ENCODE data around the gene SPOP. TPM values are rescaled to one million over a fixed set of nuclear protein-coding genes. Genes with fewer than 3 reads are reported as not detected.

Gene SPOP
- total RNA-seq, 2 experiments from 2014 or later = 64.1 to 68.1 TPM

DNA sequence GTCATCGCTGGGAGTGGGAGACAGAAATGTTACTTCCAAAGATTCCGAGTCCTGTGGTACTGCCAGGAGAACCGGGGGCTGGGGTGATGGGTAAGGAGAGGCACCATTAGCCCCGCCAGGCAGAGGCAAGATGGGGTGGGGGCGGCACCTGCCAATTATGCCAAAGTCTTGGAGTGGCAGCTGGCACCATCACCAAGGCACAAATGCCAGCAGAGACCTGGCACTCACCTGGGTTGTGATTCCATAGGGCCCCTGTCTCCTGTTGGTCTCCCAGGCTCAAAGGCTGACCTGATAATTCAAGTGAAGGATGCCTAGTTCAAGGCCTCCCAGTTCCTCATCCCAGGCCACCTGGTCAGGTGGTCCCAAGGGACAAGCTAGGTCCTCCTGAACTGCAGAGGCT, 94.7 kb downstream of the SPOP start:
- Mint-ChIP-seq H3K9me3 (no peaks in the 10 kb centered on the region), H3K27me3 (peaks cover 5% of the 10 kb centered on the region), H3K4me3 (no peak overlapping the region), H3K27ac (no peak overlapping the region), H3K4me1 (no peaks in the 10 kb centered on the region), H3K36me3 (ENCODE audit: low read depth) (no peaks in the 10 kb centered on the region)
- ChIA-PET POLR2A (no interaction called here), CTCF (interaction anchor here (0.6 to 1.6 kb wide), 7 partner anchors 9 to 415 kb away, joined by 3 to 5 read pairs (median 4); no protein-coding TSS in a partner anchor)
- no peak for DNase-seq

DNA sequence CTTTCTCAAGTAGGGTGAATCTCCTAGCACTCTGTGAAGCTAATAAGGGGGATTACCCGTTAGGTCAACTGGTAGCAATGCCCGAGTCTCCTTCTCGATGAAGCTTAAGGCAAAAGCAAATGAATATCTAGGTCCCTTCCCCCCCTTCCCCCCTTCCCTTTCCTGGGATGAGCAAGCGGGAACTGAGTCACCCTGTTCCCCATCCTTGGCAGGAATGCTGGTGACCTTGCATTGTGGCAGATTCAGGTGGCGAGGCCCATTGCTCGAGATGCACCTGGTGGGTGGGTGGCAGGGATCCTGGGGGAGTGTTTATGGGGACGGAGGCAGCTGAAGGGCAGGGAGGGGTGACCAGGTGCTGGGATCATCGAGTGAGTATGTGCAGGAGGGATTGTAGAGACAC, 95.1 kb downstream of the SPOP start:
- peaks cover 8% of the 10 kb centered on the region for H3K27me3 Mint-ChIP-seq
- no peak overlapping the region for H3K4me3 Mint-ChIP-seq
- H3K4me1 Mint-ChIP-seq = no peaks in the 10 kb centered on the region
- H3K9me3 Mint-ChIP-seq = no peaks in the 10 kb centered on the region
- H3K36me3 Mint-ChIP-seq (ENCODE audit: low read depth) = no peaks in the 10 kb centered on the region
- POLR2A ChIA-PET = no interaction called here
- CTCF ChIA-PET = interaction anchor here (0.6 to 1.6 kb wide), 5 partner anchors 10 to 415 kb away, joined by 3 to 5 read pairs (median 4); no protein-coding TSS in a partner anchor
- no peak for DNase-seq
- H3K27ac Mint-ChIP-seq = no peak overlapping the region

DNA sequence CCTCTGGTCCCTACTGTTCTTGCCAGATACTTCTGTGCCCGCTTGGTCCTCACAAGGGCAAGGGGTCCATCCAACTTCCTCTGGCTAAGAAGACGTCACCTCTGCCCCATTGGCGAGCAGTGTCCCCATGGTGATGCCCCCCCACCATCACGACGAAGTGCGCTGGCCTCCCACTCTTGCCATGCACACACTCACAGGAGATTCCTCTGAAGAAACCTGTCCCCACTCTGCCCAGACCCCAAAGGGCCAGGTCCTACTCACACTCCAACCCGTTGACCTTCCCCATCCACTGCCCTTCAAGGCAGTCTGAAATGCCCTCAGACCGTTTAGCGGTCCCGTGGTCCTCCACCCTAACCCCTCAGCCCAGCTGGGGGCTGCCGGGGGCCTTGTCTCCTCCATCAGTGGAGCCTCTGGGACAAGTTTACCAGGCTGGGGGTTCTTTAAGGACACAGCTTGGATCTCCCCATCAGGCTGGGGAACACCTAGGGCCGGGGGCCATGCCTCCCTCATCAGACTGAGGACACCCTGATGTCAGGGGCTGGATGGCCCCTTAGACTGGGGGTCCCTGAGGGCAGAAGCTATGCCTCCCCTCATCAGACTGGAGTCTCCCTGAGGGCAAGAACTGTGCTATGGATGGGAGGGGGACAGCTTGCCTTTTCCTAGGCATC, 95.7 kb downstream of the SPOP start:
- POLR2A ChIA-PET = no interaction called here
- Mint-ChIP-seq H3K4me1 (no peaks in the 10 kb centered on the region), H3K27ac (no peak overlapping the region), H3K36me3 (ENCODE audit: low read depth) (no peaks in the 10 kb centered on the region), H3K4me3 (no peak overlapping the region), H3K9me3 (no peaks in the 10 kb centered on the region), H3K27me3 (peaks cover 14% of the 10 kb centered on the region)
- no peak for DNase-seq
- CTCF ChIA-PET = interaction anchor here (1.1 to 1.6 kb wide), 4 partner anchors 10 to 416 kb away, joined by 3 to 5 read pairs (median 4); no protein-coding TSS in a partner anchor

DNA sequence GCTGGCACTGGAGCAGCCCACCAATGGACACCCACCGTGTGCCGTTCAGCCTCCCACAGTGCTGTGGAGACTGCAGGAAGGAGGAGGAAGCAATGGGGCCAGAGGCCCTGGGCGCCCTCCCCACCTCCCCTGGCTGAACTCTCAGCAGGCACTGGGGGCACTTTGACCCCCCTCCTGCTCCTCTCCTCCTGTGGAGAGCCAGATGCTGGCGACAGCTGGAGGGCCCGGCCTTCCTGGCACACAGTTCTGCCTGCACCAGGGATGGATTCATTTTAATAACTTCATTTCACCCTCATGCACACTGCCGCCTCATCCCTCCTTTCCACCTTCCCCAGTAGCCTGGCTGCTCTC, 96.3 kb downstream of the SPOP start:
- H3K4me1 Mint-ChIP-seq = peaks cover 4% of the 10 kb centered on the region
- H3K27me3 Mint-ChIP-seq = peaks cover 19% of the 10 kb centered on the region
- H3K27ac Mint-ChIP-seq = no peak overlapping the region
- H3K36me3 Mint-ChIP-seq (ENCODE audit: low read depth) = no peaks in the 10 kb centered on the region
- CTCF ChIA-PET = no interaction called here
- no peaks in the 10 kb centered on the region for H3K9me3 Mint-ChIP-seq
- POLR2A ChIA-PET = no interaction called here
- H3K4me3 Mint-ChIP-seq = no peak overlapping the region
- no peak for DNase-seq

DNA sequence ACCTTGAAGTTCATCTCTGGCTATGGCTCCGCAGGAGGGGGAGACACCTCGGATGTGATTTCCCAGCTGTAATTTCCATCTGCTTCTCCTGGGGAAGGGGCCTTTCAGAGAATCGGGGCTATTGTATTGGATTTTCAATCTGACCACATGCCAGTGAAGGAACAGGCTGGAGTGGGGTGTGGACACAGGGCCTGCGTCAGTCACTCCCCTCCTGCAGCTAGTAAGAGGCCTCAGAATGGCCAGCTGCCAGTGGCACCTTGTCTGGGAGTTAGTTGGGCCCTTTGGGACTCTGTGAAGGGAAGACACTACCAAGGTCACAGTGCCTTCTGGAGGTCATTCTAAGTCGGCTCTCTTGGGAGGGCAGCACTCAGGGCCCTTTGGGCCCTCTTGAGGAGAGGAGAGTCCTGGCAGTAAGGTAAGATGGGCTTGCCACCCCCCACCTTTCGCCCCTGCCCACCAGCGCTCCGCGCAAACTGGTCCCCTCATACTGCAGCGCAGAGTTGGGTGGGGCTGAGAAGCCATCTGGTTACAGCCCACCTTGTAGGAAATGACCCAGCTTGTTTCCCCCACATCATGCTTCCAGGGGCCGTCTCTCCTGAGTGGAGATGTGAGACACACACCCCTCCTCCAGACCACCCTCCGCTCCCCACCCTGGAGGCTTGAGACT, 96.8 kb downstream of the SPOP start:
- ChIA-PET POLR2A (no interaction called here), CTCF (interaction anchor here (2.5 kb wide), 1 partner anchor 11 kb away, joined by 6 read pairs; no protein-coding TSS in a partner anchor)
- Mint-ChIP-seq H3K36me3 (ENCODE audit: low read depth) (no peaks in the 10 kb centered on the region), H3K4me1 (peaks cover 7% of the 10 kb centered on the region), H3K27me3 (peaks cover 22% of the 10 kb centered on the region), H3K4me3 (no peak overlapping the region), H3K9me3 (no peaks in the 10 kb centered on the region), H3K27ac (no peak overlapping the region)
- no peak for DNase-seq

DNA sequence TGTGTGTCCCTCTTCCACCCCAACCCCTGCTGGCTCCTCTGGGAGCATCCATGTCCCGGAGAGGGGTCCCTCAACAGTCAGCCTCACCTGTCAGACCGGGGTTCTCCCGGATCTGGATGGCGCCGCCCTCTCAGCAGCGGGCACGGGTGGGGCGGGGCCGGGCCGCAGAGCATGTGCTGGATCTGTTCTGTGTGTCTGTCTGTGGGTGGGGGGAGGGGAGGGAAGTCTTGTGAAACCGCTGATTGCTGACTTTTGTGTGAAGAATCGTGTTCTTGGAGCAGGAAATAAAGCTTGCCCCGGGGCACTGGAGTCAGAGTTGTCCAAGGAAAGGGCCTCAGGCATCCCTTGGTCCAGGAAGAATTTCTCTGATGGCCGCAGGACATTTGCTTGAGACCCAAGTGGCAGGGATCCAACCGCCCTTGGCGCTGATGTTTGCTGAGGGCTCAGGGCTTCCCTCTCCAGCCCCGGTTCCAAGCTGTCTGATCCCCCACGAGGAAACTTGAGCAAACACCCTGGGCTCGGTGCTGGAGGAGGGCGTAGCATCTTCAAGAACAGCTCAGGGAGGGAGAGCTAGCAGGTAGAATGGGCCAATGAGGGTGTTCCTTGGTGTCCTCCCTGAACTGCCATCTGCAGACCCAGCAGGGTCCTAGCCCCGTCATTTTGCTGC, 97.7 kb downstream of the SPOP start:
- DNase-seq = no peak
- ChIA-PET POLR2A (no interaction called here), CTCF (interaction anchor here (2.5 kb wide), 1 partner anchor 10 kb away, joined by 6 read pairs; no protein-coding TSS in a partner anchor)
- Mint-ChIP-seq H3K27me3 (peaks cover 25% of the 10 kb centered on the region), H3K27ac (no peak overlapping the region), H3K4me3 (no peak overlapping the region), H3K36me3 (ENCODE audit: low read depth) (no peaks in the 10 kb centered on the region), H3K9me3 (no peaks in the 10 kb centered on the region), H3K4me1 (peaks cover 8% of the 10 kb centered on the region)

DNA sequence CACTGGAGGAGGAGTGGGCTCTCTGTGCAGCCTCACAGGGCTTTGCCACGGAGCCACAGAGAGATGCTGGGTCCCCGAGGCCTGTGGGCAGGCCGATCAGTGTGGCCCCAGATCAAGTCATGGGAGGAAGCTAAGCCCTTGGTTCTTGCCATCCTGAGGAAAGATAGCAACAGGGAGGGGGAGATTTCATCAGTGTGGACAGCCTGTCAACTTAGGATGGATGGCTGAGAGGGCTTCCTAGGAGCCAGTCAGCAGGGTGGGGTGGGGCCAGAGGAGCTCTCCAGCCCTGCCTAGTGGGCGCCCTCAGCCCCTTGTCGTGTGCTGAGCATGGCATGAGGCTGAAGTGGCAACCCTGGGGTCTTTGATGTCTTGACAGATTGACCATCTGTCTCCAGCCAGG, 98.4 kb downstream of the SPOP start:
- no peak for DNase-seq
- Mint-ChIP-seq H3K36me3 (ENCODE audit: low read depth) (no peaks in the 10 kb centered on the region), H3K4me3 (no peak overlapping the region), H3K27ac (no peak overlapping the region), H3K9me3 (no peaks in the 10 kb centered on the region), H3K27me3 (peaks cover 29% of the 10 kb centered on the region), H3K4me1 (peaks cover 8% of the 10 kb centered on the region)
- POLR2A ChIA-PET = no interaction called here
- CTCF ChIA-PET = interaction anchor here (2.5 kb wide), 1 partner anchor 10 kb away, joined by 6 read pairs; no protein-coding TSS in a partner anchor

DNA sequence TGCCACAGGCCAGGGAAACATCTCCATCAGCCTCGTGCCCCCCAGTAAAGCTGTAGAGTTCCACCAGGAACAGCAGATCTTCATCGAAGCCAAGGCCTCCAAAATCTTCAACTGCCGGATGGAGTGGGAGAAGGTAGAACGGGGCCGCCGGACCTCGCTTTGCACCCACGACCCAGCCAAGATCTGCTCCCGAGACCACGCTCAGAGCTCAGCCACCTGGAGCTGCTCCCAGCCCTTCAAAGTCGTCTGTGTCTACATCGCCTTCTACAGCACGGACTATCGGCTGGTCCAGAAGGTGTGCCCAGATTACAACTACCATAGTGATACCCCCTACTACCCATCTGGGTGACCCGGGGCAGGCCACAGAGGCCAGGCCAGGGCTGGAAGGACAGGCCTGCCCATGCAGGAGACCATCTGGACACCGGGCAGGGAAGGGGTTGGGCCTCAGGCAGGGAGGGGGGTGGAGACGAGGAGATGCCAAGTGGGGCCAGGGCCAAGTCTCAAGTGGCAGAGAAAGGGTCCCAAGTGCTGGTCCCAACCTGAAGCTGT, 98.9 kb downstream of the SPOP start:
- H3K36me3 Mint-ChIP-seq (ENCODE audit: low read depth) = no peaks in the 10 kb centered on the region
- H3K27ac Mint-ChIP-seq = no peak overlapping the region
- H3K27me3 Mint-ChIP-seq = peaks cover 33% of the 10 kb centered on the region
- no peak overlapping the region for H3K4me3 Mint-ChIP-seq
- peaks cover 8% of the 10 kb centered on the region for H3K4me1 Mint-ChIP-seq
- POLR2A ChIA-PET = no interaction called here
- CTCF ChIA-PET = interaction anchor here (2.5 kb wide), 1 partner anchor 9 kb away, joined by 6 read pairs; no protein-coding TSS in a partner anchor
- no peak for DNase-seq
- H3K9me3 Mint-ChIP-seq = no peaks in the 10 kb centered on the region

DNA sequence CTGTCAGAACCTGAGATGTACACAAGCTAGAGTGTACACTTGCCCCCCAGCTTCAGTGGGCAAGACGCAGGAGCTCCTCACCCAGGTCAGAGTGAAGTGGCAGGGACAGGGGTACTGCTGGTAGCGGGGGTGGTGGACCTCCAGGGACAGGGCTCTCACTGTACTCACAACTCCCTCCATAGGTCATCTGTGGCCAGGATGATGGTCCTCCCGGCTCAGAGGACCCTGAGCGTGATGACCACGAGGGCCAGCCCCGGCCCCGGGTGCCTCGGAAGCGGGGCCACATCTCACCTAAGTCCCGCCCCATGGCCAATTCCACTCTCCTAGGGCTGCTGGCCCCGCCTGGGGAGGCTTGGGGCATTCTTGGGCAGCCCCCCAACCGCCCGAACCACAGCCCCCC, 99.5 kb downstream of the SPOP start:
- Mint-ChIP-seq H3K27me3 (peaks cover 39% of the 10 kb centered on the region), H3K9me3 (no peaks in the 10 kb centered on the region), H3K4me1 (peaks cover 8% of the 10 kb centered on the region), H3K36me3 (ENCODE audit: low read depth) (no peaks in the 10 kb centered on the region), H3K4me3 (no peak overlapping the region), H3K27ac (no peak overlapping the region)
- CTCF ChIA-PET = no interaction called here
- no peak for DNase-seq
- POLR2A ChIA-PET = no interaction called here

DNA sequence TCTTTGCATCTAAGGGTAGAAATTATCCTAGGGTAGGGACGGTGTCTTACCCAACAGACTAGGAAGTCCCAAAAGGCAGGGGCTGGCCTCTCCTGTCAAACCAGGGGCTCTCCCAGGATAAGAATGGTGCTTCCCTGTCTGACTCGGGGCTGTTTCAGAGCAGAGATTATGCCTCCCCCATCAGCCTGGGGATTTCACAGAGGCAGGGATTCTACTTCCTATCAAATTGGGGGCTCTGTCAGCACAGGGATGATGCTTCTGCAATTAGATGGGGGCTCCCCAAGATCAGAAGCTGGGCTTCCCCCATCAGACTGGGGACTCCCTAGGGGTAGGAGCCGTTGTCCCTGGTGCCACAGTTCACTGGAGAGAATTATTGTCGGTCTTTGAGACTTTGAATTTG, 99.9 kb downstream of the SPOP start:
- Mint-ChIP-seq H3K4me3 (no peak overlapping the region), H3K36me3 (ENCODE audit: low read depth) (no peaks in the 10 kb centered on the region), H3K27ac (no peak overlapping the region), H3K27me3 (peaks cover 44% of the 10 kb centered on the region), H3K4me1 (peaks cover 8% of the 10 kb centered on the region), H3K9me3 (no peaks in the 10 kb centered on the region)
- CTCF ChIA-PET = no interaction called here
- no peak for DNase-seq
- POLR2A ChIA-PET = no interaction called here

DNA sequence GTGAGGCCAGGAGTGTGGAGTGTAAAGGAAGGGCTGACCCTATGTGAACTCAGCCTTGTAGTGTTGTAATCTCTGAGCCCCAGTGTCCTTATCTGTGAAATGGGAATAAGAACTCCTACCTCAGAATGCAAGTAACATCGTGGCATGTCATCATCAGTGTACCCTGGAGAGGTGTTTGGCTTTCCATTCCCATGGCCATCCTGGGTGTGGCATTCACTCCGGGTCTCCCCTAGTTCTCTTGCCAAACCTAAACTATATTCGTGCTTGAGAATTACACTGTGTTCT, 100.3 kb downstream of the SPOP start:
- POLR2A ChIA-PET = no interaction called here
- Mint-ChIP-seq H3K4me1 (peaks cover 8% of the 10 kb centered on the region), H3K4me3 (no peak overlapping the region), H3K9me3 (no peaks in the 10 kb centered on the region), H3K36me3 (ENCODE audit: low read depth) (no peaks in the 10 kb centered on the region), H3K27ac (no peak overlapping the region), H3K27me3 (peaks cover 45% of the 10 kb centered on the region)
- CTCF ChIA-PET = no interaction called here
- no peak for DNase-seq

DNA sequence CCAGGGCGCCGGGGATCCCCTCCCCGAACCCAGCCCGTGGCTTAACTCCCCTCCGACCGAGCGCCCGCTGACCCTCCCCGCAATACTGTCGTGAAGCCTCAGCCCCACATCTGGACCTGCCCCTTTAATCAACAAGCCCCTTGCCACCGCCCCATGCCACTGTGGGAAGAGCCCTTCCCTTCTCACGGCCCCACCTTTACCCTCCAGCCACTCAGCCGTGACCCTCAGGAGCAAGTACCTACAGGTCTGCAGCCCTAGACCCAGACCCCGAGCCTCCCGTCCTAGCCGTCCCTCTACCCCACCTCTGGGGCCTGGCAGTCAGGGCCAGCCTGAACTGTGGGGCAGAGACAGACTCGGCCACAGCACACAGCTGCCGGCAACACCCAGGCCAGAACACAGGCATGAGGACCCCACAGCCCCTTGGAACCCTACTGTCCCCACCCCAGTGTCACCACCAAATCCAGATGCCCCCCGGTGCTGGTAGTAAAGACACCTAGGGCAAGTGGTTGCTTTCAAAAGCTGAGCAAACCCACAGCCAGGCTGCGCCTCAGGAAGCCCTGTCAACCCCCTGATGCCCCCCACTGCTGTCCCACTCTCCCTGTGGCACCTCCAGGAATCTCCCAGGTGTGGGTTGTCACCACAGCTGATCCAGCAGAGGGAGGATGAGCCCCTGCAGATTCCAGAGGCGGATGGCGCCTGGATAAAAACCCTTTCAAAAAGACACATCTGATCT, 100.8 kb downstream of the SPOP start:
- Mint-ChIP-seq H3K36me3 (ENCODE audit: low read depth) (no peaks in the 10 kb centered on the region), H3K4me1 (peaks cover 8% of the 10 kb centered on the region), H3K4me3 (peak overlapping the region; percentile 45), H3K27ac (no peak overlapping the region), H3K27me3 (peaks cover 48% of the 10 kb centered on the region), H3K9me3 (no peaks in the 10 kb centered on the region)
- ChIA-PET POLR2A (no interaction called here), CTCF (interaction anchor here (0.9 to 2.3 kb wide), 5 partner anchors 9 to 303 kb away, joined by 3 to 14 read pairs (median 4); partner anchors contain the start of gene SLC35B1)
- DNase-seq = no peak
